ENCODE data around the gene DBET. TPM values are rescaled to one million over a fixed set of nuclear protein-coding genes. Genes with fewer than 3 reads are reported as not detected.
"Not testable (repeated sequence)": the region's sequence is repeated elsewhere in the genome, so short reads cannot be mapped to it uniquely, and the experiment has no call there.

Gene DBET
- not detected for polyA plus RNA-seq

- H3K4me3 ChIP-seq (ENCODE audit: low read depth in 1 of 2, low read length in 2 of 2); H3K27me3 ChIP-seq (ENCODE audit: control insufficient read depth in 1 of 2, insufficient read depth in 2 of 2, low read length in 2 of 2); H3K27ac ChIP-seq (ENCODE audit: low read depth in 2 of 2, low read length in 1 of 2); H3K36me3 ChIP-seq (ENCODE audit: control insufficient read depth in 2 of 2, insufficient read depth in 2 of 2, low read length in 1 of 2); H3K9me3 ChIP-seq (ENCODE audit: control insufficient read depth in 2 of 2, insufficient read depth in 1 of 2, low read depth in 1 of 2, low read length in 1 of 2); H3K4me1 ChIP-seq (ENCODE audit: control insufficient read depth in 2 of 2, insufficient read depth in 2 of 2, low read length in 1 of 2): not testable (repeated sequence)
- WGBS, 2 donors: 35 to 52% methylated on average over 2 of the region's 2 CpGs
Observed at GRCh38 chr4:190064342-190064741, at the start of gene DBET. DBET (plus strand) TSS chr4:190064502.

GRCh38 chr4:190014771-190015537, 49.3 kb upstream of the DBET start:
- Histone ChIP-seq H3K9me3 (ENCODE audit: control insufficient read depth in 2 of 2, insufficient read depth in 1 of 2, low read depth in 1 of 2, low read length in 1 of 2) (peaks cover 2 to 14% of the 10 kb centered on the region in 2 donors), H3K4me3 (ENCODE audit: low read depth in 1 of 2, low read length in 2 of 2) (peak overlapping the region in 1 of 2 donors; percentile 16), H3K4me1 (ENCODE audit: control insufficient read depth in 2 of 2, insufficient read depth in 2 of 2, low read length in 1 of 2) (peaks cover 8 to 10% of the 10 kb centered on the region in 2 donors), H3K36me3 (ENCODE audit: control insufficient read depth in 2 of 2, insufficient read depth in 2 of 2, low read length in 1 of 2) (no peaks in the 10 kb centered on the region), H3K27me3 (ENCODE audit: control insufficient read depth in 1 of 2, insufficient read depth in 2 of 2, low read length in 2 of 2) (peaks cover 26 to 36% of the 10 kb centered on the region in 2 donors), H3K27ac (ENCODE audit: low read depth in 2 of 2, low read length in 1 of 2) (no peak overlapping the region)
- 9 to 15% methylated on average over 52 to 76 of the region's 76 CpGs for WGBS, 2 donors

GRCh38 chr4:190015538-190016368, 48.5 kb upstream of the DBET start:
- WGBS, 2 donors: 13 to 15% methylated on average over 39 to 43 of the region's 43 CpGs
- peaks cover 8 to 13% of the 10 kb centered on the region in 2 donors for H3K4me1 ChIP-seq (ENCODE audit: control insufficient read depth in 2 of 2, insufficient read depth in 2 of 2, low read length in 1 of 2)
- H3K36me3 ChIP-seq (ENCODE audit: control insufficient read depth in 2 of 2, insufficient read depth in 2 of 2, low read length in 1 of 2): no peaks in the 10 kb centered on the region
- H3K27ac ChIP-seq (ENCODE audit: low read depth in 2 of 2, low read length in 1 of 2): no peak overlapping the region
- H3K27me3 ChIP-seq (ENCODE audit: control insufficient read depth in 1 of 2, insufficient read depth in 2 of 2, low read length in 2 of 2): peaks cover 26 to 36% of the 10 kb centered on the region in 2 donors
- H3K9me3 ChIP-seq (ENCODE audit: control insufficient read depth in 2 of 2, insufficient read depth in 1 of 2, low read depth in 1 of 2, low read length in 1 of 2): peaks cover 2 to 17% of the 10 kb centered on the region in 2 donors
- H3K4me3 ChIP-seq (ENCODE audit: low read depth in 1 of 2, low read length in 2 of 2): no peak overlapping the region

GRCh38 chr4:190016369-190017289, 47.7 kb upstream of the DBET start:
- Histone ChIP-seq H3K36me3 (ENCODE audit: control insufficient read depth in 2 of 2, insufficient read depth in 2 of 2, low read length in 1 of 2) (no peaks in the 10 kb centered on the region), H3K4me1 (ENCODE audit: control insufficient read depth in 2 of 2, insufficient read depth in 2 of 2, low read length in 1 of 2) (peaks cover 10 to 15% of the 10 kb centered on the region in 2 donors), H3K9me3 (ENCODE audit: control insufficient read depth in 2 of 2, insufficient read depth in 1 of 2, low read depth in 1 of 2, low read length in 1 of 2) (peaks cover 2 to 19% of the 10 kb centered on the region in 2 donors), H3K27ac (ENCODE audit: low read depth in 2 of 2, low read length in 1 of 2) (no peak overlapping the region), H3K27me3 (ENCODE audit: control insufficient read depth in 1 of 2, insufficient read depth in 2 of 2, low read length in 2 of 2) (peaks cover 26 to 35% of the 10 kb centered on the region in 2 donors), H3K4me3 (ENCODE audit: low read depth in 1 of 2, low read length in 2 of 2) (no peak overlapping the region)
- 20 to 21% methylated on average over 43 of the region's 43 CpGs for WGBS, 2 donors

GRCh38 chr4:190017357-190018200, 46.7 kb upstream of the DBET start:
- H3K4me3 ChIP-seq (ENCODE audit: low read depth in 1 of 2, low read length in 2 of 2): no peak overlapping the region
- no peaks in the 10 kb centered on the region for H3K36me3 ChIP-seq (ENCODE audit: control insufficient read depth in 2 of 2, insufficient read depth in 2 of 2, low read length in 1 of 2)
- no peak overlapping the region for H3K27ac ChIP-seq (ENCODE audit: low read depth in 2 of 2, low read length in 1 of 2)
- H3K4me1 ChIP-seq (ENCODE audit: control insufficient read depth in 2 of 2, insufficient read depth in 2 of 2, low read length in 1 of 2): peaks cover 10 to 15% of the 10 kb centered on the region in 2 donors
- peaks cover 2 to 19% of the 10 kb centered on the region in 2 donors for H3K9me3 ChIP-seq (ENCODE audit: control insufficient read depth in 2 of 2, insufficient read depth in 1 of 2, low read depth in 1 of 2, low read length in 1 of 2)
- WGBS, 2 donors: 5 to 6% methylated on average over 57 to 62 of the region's 62 CpGs
- H3K27me3 ChIP-seq (ENCODE audit: control insufficient read depth in 1 of 2, insufficient read depth in 2 of 2, low read length in 2 of 2): peaks cover 26 to 33% of the 10 kb centered on the region in 2 donors

GRCh38 chr4:190018201-190018920, 45.9 kb upstream of the DBET start:
- H3K27me3 ChIP-seq (ENCODE audit: control insufficient read depth in 1 of 2, insufficient read depth in 2 of 2, low read length in 2 of 2): peaks cover 26 to 35% of the 10 kb centered on the region in 2 donors
- H3K4me1 ChIP-seq (ENCODE audit: control insufficient read depth in 2 of 2, insufficient read depth in 2 of 2, low read length in 1 of 2): peaks cover 10 to 15% of the 10 kb centered on the region in 2 donors

GRCh38 chr4:190019023-190019858, 45.1 kb upstream of the DBET start:
- no peaks in the 10 kb centered on the region for H3K36me3 ChIP-seq (ENCODE audit: control insufficient read depth in 2 of 2, insufficient read depth in 2 of 2, low read length in 1 of 2)
- no peak overlapping the region for H3K4me3 ChIP-seq (ENCODE audit: low read depth in 1 of 2, low read length in 2 of 2)
- WGBS, 2 donors: 7% methylated on average over 56 to 57 of the region's 57 CpGs
- peaks cover 2 to 19% of the 10 kb centered on the region in 2 donors for H3K9me3 ChIP-seq (ENCODE audit: control insufficient read depth in 2 of 2, insufficient read depth in 1 of 2, low read depth in 1 of 2, low read length in 1 of 2)
- H3K27me3 ChIP-seq (ENCODE audit: control insufficient read depth in 1 of 2, insufficient read depth in 2 of 2, low read length in 2 of 2): peaks cover 26 to 35% of the 10 kb centered on the region in 2 donors
- no peak overlapping the region for H3K27ac ChIP-seq (ENCODE audit: low read depth in 2 of 2, low read length in 1 of 2)
- peaks cover 10 to 15% of the 10 kb centered on the region in 2 donors for H3K4me1 ChIP-seq (ENCODE audit: control insufficient read depth in 2 of 2, insufficient read depth in 2 of 2, low read length in 1 of 2)

More at GRCh38 chr4:190018201-190018920, 45.9 kb upstream of the DBET start:
- Histone ChIP-seq H3K36me3 (ENCODE audit: control insufficient read depth in 2 of 2, insufficient read depth in 2 of 2, low read length in 1 of 2) (no peaks in the 10 kb centered on the region), H3K4me3 (ENCODE audit: low read depth in 1 of 2, low read length in 2 of 2) (no peak overlapping the region), H3K27ac (ENCODE audit: low read depth in 2 of 2, low read length in 1 of 2) (no peak overlapping the region), H3K9me3 (ENCODE audit: control insufficient read depth in 2 of 2, insufficient read depth in 1 of 2, low read depth in 1 of 2, low read length in 1 of 2) (peaks cover 2 to 19% of the 10 kb centered on the region in 2 donors)
- WGBS, 2 donors: 10 to 14% methylated on average over 38 of the region's 38 CpGs
